NCI-H748 treated with DMSO at 0.1 percent for 48 hours (cell line): ENCODE measurements around the gene COTL1.

ENCODE experiments used
- DNase-seq: peaks from one replicate; lab custom pipeline; 2025; lab: John Stamatoyannopoulos, UW

COTL1 gene

DNA sequence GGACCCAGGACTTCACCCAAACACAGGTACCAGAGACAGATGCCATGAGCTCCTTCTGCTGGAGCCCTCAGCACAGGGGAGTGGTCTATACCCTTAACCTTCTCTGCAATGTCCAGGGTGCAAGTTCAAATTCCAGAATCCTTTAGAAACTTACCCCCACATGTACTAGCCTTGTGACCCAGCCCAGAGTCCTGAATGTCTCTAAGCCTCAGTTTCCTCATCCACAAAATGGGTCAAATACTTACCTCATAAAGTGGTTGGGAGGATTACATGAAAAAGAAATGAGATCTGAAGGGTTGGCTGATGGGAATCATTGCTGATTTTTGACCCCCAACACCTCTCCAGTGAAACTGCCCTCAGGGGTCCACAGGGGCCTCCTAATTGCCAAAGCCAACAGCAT is 21.7 kb downstream of the COTL1 start:
- no peak for DNase-seq

DNA sequence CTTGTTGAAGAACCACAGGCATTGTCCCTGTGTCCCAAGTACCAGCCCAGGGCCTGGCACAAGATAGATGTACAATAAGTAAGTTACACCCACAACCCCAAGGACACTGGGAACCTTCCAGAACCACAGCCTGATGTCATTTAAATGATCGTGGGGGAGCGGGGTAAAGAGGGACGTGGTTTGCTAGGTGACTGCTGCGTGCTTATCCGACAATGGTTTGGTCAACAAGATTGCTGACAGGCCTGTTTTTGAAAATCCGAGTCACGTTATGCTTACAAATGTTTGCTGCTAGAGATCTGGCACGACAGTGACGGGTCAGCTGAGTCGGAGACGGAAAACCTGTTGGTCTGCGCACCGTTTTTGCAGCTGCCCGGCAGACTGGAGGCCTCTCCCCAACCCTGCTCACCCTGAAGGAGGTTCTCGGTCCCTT is 22.8 kb downstream of the COTL1 start:
- DNase-seq, result no peak

DNA sequence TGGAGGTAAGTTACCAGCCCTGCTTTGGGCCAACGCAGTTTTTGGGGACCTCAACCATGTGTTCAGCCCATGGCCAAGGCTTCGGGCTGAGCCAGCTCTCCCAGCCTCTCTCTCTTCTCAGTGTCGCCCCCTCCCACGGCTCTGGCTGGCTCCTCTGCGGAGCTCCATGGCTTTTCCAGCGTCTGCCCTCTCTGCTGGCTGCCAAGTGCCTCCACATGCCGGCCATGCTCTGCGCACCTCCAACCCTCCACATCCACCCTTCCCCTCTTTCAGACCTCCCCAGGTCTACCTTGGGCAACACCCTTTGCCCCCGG is 23.2 kb downstream of the COTL1 start:
- DNase-seq, result no peak

DNA sequence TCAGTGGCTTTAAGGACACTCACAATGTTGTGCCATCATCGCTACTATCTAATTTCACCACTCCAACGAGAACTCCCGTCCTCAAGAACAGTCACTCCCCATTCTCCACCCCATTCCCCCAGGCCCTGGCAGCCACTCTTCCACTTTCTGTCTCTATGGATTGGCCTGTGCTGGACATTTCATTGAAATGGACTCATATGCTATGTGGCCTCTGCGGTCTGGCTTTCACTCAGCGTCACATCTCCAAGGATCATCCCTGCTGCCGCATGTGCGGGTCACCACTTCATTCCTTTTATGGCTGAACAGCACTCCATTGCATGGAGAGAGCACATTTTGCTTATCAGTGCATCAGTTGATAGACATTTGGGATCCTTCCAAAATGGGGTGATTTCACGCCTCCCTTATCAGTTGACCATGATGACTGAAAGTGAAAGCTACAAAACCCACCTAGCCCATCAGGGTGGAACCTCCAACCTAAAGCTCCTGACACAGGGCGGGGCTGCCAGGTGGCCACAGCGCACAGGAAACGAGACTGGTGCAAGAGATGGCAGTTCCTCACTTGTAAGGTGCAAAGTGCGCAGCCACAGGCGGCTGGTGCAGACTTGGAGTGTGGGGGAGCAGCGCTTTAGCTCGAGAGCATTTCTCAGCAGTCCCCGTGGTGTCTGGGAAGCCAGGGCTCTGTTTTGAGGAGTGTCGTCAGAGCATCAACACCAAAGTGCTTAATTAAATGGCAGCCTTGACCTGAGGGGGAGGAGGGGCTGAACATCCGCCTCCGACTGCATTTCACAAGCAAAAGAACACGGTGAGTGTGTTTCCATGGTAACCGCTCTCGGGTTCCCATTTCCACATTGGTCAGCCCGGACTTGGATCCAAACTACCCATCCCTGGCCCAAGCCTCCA is 23.8 kb downstream of the COTL1 start:
- DNase-seq, result no peak

DNA sequence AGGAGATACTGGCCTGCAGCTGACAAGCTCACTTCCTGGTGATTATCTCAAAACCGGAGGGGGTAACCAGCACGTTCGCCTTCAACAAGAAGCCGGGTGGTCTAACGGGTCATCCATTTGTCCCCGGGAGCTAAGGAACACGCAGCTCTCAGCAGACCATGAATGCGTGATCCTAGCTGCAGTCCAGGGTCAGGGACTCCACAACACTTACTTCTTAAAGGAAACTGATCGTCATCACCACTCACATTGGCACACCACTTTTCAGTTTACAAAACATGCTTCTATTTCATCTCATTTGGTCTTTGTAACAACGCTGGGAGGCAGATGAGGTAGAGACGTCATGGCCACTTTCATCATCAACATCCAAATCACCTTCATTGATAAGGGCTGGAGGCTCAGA is 25.2 kb downstream of the COTL1 start:
- DNase-seq, result no peak

DNA sequence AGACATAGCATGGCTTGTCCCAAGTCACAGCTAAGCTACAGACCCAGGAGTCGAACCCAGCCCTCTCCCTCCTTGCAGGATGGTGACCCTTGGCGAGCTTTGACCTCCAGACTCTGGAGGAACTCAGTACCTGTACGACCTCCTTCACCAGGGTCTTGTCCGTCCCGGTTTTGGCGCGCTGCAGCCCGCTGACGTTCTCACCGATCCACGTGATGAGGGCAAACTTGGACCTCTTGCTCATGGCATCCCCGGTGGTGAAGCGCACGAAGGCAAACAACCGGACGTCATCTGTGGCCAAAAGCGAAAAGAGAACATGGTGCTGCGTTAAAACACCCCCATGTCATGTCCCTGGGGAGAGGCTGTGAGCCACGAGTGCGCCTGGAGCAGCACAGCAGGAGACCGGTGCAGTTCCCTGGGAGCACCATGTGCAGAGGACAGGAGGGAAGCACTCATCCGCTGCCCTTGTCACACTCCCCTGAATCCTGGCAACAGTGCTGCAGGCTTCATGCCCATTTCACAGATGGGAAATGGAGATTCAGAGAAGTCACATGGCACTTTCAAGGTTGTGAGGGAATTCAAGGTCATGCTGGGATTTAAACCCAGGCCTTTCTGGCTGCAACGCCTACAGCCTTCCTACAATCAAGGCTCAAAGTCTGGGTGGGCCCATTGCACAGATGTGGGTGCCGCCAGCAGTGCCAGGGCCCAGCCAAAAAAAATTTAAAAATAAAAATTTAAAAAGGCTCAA is 27.7 kb downstream of the COTL1 start:
- DNase-seq, result no peak

DNA sequence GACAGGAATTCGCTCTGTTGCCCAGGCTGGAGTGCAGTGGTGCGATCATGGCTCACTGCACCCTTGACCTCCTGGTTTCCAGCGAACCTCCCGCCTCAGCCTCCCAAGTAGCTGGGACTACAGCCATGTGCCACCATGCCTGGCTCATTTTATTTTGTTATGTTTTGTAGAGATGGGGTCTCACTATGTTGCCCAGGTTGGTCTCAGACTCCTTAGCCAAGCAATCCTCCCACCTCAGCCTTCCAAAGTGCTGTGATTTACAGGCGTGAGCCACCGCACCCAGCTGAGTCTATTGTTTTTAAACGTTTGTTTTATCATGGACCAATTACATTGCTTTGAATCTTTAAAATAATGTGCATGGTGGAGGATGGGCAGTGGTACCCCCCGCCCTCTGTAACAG is 28.9 kb downstream of the COTL1 start:
- DNase-seq, result no peak

DNA sequence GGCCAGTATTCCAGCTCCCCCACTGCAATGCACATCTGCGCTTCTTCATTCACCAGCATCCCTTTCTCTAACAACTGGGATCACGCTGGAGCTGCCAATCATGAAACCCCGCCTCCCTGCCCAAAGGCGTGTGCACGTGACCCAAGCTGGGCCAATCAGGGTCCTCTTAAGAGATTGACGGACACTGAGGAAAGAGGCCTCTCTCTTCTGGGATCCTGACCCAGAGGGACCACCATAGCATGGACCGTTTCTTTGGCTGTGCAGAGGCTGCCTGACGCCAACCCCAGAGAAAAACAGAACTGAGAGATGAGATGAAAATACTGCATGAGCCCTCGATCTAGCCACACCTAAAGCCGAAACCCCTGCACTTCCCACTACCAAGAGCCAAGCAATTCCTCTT is 32.0 kb downstream of the COTL1 start:
- DNase-seq, result no peak

DNA sequence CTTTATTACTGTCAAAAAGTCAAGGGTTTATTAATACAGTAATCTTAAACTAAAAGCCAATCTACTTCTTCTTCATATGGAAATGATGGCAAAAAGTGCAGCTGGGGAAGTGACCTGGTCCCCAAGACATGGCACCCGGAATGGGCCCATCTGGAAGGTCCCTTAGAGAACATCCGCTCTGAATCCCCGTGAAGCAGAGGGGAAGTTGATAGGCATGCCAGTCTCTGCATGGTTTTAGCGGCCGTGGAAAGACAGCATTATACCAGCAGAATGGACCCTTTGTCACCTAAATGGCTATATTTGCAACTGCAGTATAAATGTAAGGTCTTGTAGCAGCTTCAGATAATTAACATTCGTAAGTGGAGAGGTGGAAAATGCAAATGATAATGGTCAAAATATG is 32.4 kb downstream of the COTL1 start:
- DNase-seq, result no peak

DNA sequence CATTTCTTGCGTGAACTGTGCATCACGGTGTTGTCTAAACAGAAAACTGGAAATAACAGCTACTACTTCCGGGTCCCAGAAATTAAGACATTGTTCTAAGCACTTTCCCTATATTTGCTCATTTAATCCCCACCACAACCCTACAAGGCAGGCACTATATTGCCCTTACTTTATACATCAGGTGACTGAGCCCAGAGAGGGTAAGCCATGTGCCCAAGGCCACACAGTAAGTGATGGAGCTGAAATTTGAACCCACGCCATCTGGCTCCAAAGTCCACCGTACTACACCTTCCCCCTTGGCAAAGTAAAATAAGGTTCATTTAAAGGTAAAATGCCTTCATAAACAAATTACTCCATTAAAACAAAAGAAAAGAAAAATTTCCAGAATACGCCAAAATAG is 33.2 kb downstream of the COTL1 start:
- DNase-seq, result no peak

DNA sequence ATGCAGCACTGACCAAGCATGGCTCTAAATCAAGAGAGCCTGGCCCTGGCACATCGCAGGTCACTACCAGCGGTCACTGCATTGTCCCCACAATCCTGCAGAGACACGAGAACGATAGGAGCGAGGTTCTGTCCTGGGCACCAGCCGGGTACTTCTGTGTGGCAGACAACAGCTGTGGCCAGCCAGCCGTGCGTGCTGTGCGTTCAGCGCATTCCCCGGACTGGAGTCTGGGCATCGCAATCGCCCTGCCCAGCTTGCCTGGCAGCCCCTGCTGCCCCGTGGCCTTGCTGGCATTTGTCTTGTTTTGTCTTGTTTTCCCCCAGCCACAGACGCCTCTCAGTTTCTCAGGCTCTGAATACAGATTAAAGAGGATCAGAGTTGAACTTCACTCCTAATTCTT is 33.9 kb downstream of the COTL1 start:
- no peak for DNase-seq

DNA sequence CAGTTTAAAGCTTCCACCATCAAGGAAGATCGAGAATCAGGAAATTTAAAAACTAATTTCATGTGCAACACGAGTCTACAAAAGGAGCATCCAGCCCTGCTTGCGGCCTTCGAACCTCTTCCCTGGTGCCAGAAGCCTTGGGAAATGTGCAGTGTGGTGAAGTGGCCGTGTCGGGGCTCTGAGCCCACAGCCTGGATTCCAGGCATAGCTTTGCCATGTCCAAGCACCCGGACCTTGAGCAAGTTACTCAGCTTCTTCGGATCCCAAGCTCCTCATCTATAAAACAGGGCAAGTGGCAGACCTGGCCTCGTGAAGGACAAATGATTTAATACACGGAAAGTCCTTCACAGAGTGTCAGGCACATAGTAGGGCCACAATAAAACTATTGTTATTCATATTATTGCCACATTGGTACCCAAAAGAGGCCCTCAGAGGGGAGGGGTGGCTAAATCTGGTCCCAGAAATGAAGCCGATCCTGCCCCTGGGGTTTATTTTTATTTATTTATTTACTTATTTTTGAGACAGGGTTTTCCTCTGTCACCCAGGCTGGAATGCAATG is 34.8 kb downstream of the COTL1 start:
- DNase-seq, result no peak

DNA sequence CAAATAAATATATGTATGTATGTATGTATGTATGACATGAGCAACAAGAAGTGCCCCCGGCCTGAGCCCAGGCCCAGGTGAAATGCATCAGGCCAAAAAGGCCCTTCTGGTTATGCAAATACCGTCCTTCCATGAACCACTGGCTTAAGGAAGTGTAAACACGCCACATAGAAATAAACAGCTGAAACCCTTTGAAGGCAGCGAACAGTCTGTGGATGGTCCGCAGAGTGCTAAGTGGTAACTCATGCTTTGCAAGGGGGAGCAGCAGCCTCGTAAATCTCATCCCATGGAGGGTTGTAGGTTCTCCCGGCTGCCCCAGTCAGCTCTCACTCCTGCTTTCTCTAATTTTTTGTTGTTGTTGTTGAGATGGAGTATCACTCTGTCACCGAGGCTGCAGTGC is 36.7 kb downstream of the COTL1 start:
- DNase-seq, result no peak

DNA sequence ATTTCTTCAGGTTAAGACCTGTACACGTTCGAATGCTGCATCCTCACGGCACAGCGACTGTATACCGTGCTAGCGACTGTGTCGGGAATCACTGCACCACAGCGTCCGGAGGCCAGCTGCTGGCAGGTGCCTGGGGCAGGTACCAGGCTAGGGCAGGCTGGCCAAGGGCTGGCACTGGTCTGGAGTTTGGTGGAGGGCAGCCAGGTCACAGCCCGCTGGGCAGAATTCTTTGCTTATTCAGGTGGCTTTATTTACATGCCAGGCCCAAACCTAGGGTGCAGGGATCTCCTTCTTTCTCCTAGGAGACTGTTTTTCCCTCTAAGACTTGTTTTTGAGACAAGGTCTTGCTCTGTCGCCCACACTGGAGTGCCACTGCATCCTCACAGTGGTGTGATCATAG is 37.9 kb downstream of the COTL1 start:
- no peak for DNase-seq

DNA sequence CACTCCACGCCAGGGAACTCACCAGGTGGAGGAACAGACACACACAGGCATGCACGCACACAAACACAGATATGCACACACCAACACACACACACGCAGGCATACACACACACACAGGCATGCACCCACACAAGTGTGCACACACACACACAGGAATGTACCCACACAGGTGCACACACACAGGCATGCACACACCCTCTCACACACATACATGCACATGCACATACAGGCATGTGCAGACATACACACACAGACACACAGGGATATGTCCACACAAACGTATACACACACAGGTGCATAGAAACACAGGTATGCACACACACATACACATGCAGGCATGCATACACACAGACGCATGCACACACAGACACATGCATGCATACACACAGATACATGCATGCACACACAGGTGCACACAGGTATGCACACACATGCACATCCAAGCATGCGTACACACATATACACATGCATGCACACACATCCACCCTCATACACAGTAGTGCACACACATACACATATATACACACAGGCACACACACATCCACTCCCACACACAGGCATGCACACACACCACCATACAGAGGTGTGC is 39.2 kb downstream of the COTL1 start:
- no peak for DNase-seq

DNA sequence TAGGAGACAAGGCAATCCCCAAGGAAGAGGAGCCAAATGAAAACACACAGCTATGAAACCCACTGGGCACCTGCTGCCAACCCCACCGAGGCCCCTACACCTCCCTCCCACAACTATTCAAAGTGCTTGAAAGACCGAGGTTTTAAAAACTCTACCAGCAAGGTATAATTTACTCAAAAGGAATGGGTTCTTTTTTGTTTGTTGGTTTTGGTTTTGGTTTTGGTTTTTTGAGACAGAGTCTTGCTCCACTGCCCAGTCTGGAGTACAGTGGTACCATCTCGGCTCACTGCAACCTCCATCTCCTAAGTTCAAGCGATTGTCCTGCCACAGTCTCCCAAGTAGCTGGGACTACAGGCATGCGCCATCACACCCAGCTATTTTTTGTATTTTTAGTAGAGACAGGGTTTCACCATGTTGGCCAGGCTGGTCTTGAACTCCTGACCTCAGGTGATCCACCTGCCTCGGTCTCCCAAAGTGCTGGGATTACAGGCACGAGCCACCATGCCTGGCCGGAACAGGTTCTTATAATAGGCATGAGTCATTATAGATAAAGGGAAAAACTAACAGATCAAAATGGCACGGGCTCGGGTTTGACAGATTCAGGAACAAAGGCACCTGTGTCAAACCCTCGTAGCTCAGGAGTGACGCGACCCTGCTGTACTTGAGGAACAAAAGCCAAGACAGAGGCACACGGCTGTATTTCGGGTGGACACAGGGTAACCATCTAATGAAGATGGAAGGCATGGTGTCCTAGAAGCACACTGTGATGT is 40.7 kb downstream of the COTL1 start:
- DNase-seq, result no peak

DNA sequence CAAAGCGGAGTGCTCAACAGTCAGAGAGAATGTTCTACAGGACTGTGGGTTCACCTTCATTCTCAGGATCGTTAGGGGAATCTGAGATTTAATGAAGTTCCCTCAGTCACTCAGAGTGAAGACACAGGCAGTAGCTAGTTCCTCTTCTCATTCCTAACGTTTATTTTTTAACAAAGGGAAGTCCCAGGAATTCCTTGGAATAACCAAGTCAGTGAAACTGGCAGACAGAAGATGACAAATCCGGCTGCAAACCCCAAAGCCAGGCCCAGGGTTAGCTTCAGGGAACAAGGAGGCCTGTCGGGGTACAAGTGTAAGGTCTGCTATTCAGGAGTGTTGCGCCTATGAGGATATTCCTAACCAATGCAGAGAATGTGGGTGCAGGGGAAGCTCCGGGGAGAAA is 42.0 kb downstream of the COTL1 start:
- DNase-seq, result no peak

DNA sequence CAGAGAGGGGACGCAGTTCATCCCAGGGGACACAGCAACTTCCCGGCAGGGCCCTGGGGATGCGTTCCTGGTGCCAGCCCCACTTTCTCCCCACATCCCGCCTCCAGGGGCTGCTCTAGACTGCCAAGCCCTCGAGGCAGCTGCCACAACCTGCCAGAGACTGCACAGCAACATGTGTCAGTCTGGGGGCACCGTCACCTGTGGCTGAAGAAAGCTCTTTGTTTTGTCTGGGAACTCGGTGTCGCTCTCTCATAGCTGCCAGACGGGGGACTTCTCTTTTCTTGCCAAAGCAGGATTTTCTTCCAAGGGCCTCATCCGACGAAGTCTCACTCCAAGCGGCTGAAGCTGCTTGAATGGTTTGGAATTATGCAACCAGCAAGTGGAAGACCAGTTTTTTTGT is 43.7 kb downstream of the COTL1 start:
- no peak for DNase-seq

DNA sequence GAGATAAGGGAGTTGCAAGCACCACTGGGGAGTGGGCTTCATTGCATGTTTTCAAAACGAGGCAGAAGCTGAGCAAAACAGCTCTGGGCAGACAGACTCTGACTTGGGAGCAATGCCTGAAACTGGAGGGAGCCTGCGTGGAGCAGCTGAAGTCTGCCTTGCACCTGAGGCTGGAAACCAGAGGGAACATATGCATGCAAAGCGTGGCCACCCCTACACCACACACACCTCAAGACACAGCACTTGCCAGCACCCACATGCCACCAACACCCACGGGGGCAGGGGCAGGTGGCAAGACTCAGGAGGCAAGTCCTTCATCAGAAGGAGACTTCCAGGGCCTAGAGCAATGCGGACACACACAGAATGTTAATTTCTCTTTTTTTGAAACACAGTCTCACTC is 45.8 kb downstream of the COTL1 start:
- no peak for DNase-seq

DNA sequence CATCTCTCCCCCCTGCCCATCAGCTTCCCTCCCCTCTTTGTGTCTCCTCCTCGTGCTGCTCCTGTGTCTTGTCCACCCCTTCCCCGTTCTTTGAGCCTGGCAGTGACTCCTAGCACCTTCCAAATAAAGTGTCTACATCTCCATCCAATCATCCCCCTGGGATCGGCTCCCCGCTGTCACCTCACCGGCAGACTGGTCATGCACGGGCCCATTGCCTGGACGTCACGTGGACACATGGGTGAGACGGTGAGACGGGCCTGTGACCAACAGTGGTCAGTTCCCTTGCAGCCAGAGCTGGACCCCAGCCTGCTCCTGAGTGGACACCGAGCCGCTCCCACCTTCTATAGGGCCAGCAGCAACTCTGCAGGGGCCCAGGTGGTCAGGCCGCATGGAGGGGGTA is 46.4 kb downstream of the COTL1 start:
- no peak for DNase-seq

DNA sequence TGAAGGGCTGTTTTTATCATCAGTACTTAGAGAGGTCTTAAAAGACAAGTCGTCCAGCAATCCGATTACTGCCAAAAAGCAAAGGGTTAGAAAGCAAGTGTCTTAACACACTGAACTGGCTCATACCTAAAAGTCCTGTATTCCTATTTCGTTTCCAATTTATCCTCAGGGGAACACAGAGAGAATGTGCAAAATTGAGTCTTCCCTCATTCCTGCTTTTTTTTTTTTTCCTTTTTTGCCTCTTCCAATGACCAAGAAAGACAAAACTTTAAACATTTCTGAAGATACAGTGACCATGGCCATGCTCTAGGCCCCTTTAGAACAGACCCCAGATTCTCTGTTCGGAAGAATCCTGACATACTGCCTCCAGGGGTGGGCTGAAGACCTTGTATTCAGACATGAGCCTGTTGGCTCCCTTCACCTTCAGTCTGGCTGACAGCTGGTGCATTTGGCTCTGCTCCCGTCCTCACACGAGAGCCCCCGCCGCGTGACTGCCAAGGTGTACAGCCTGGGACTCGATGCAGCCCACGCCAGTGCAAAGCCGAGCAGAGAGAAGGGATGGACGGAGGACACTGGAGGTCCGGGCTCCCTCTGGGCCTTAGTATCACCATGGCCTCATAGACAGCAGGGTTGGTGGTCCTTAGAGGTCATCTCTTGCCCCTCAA is 47.0 kb downstream of the COTL1 start:
- DNase-seq, result no peak
